A673 (cell line): ENCODE data around the gene ZNF208. TPM values are rescaled to one million over a fixed set of nuclear protein-coding genes. Genes with fewer than 3 reads are reported as not detected.
"Not testable (repeated sequence)": the region's sequence is repeated elsewhere in the genome, so short reads cannot be mapped to it uniquely, and the experiment has no call there.

Experiments used
- Bru-seq: library from RNA; stranded (reverse); fragments of 400-500 nt; gene quantifications from one replicate; lab custom pipeline; 2021; lab: Mats Ljungman, UMichigan
- BruChase-seq, 2 experiments: library from RNA; stranded (reverse); fragments of 400-500 nt; gene quantifications; one replicate each; lab custom pipeline; 2021; lab: Mats Ljungman, UMichigan
- BruUV-seq: library from RNA; stranded (reverse); fragments of 400-500 nt; replicated peaks from 2 replicates; lab custom pipeline; 2021; lab: Mats Ljungman, UMichigan
- CTCF ChIA-PET: fragments of 300-600 bp; sonication (Branson Sonifier 250); formaldehyde crosslinking; loops from one replicate; lab custom pipeline; 2022; ENCODE audit warnings: antibody characterized with exemption; lab: Charles Lee
- POLR2A ChIA-PET: fragments of 300-600 bp; sonication (Branson Sonifier 250); formaldehyde crosslinking; loops from one replicate; lab custom pipeline; 2022; ENCODE audit warnings: antibody characterized with exemption; ENCODE audit not compliant: low non-redundant PET; lab: Charles Lee
- DNase-seq: peaks from one replicate; pipeline ENCODE4 v3.0.0-alpha.2; 2015; ENCODE audit warnings: low spot score
- H3K27ac ChIP-seq: fragments of 200-600 bp; sonication (generic); 2 replicates; pipeline ENCODE4 v1.5.1; 2016; ENCODE audit warnings: mixed run types, low read depth, mild to moderate bottlenecking, mixed read lengths, antibody characterized with exemption, low read length; ENCODE audit not compliant: poor library complexity, severe bottlenecking
- H3K27me3 ChIP-seq: fragments of 200-600 bp; sonication (generic); replicated peaks from 2 replicates; pipeline ENCODE4 v1.6.1; 2017; ENCODE audit warnings: mixed run types, low read depth, mild to moderate bottlenecking, mixed read lengths, antibody characterized with exemption, low read length; ENCODE audit not compliant: insufficient read depth, poor library complexity
- H3K36me3 ChIP-seq: fragments of 200-600 bp; sonication (generic); 2 replicates; pipeline ENCODE4 v1.6.1; 2016; ENCODE audit warnings: mixed run types, mild to moderate bottlenecking, mixed read lengths, antibody characterized with exemption, low read length; ENCODE audit not compliant: insufficient read depth, poor library complexity, severe bottlenecking
- H3K4me1 ChIP-seq: fragments of 200-600 bp; sonication (generic); 2 replicates; pipeline ENCODE4 v1.6.1; 2017; ENCODE audit warnings: mixed run types, mild to moderate bottlenecking, mixed read lengths, antibody characterized with exemption, low read length; ENCODE audit not compliant: insufficient read depth, poor library complexity, severe bottlenecking
- H3K4me3 ChIP-seq: fragments of 200-600 bp; sonication (generic); 2 replicates; pipeline ENCODE4 v1.5.1; 2016; ENCODE audit warnings: low read depth, mixed run types, mild to moderate bottlenecking, mixed read lengths, low read length; ENCODE audit not compliant: poor library complexity, severe bottlenecking
- H3K9me3 ChIP-seq: fragments of 200-600 bp; sonication (generic); 2 replicates; pipeline ENCODE4 v1.6.1; 2016; ENCODE audit warnings: mixed run types, low read depth, mild to moderate bottlenecking, mixed read lengths, antibody characterized with exemption, low read length; ENCODE audit not compliant: poor library complexity, severe bottlenecking
- EZH2 ChIP-seq: fragments of 200-600 bp; sonication (generic); IDR thresholded peaks from 2 replicates; pipeline ENCODE4 v1.6.1; 2017; ENCODE audit warnings: borderline replicate concordance, low read depth, mild to moderate bottlenecking, mixed read lengths, antibody characterized with exemption, low read length; ENCODE audit not compliant: poor library complexity, severe bottlenecking
- intact Hi-C: fragments of 100-400 bp; cut with micrococcal nuclease; formaldehyde crosslinking; loops from one replicate; pipeline ENCODE4 v1.10.0; 2022; ENCODE audit not compliant: unreplicated experiment
- long read RNA-seq: library from polyadenylated mRNA; stranded (forward); transcript quantifications from one replicate; pipeline ENCODE4 v2.0.0, GENCODE V29; 2022
- total RNA-seq: library from RNA; stranded (reverse); gene quantifications from 2 replicates; pipeline ENCODE4 v1.2.3, GENCODE V29; 2021
- TF ChIP-seq, protein P1 (sequence below): fragments of 300-800, 200-600 bp; sonication (generic); conservative IDR thresholded peaks from 2 replicates; pipeline ENCODE4 v1.5.1; 2017; ENCODE audit warnings: low read depth, mild to moderate bottlenecking, antibody characterized with exemption, low read length, moderate library complexity, mixed read lengths

Gene ZNF208
- total RNA-seq (not detected in 2 replicates), Bru-seq, nascent RNA (percentile 1 among the genes with signal in this experiment), BruChase-seq, experiment 1, labeled RNA remaining after a 2-hour chase (percentile 4 among the genes with signal in this experiment), BruChase-seq, experiment 2, labeled RNA remaining after a 6-hour chase (percentile 1 among the genes with signal in this experiment)
- long read RNA-seq = 0 reads

DNA sequence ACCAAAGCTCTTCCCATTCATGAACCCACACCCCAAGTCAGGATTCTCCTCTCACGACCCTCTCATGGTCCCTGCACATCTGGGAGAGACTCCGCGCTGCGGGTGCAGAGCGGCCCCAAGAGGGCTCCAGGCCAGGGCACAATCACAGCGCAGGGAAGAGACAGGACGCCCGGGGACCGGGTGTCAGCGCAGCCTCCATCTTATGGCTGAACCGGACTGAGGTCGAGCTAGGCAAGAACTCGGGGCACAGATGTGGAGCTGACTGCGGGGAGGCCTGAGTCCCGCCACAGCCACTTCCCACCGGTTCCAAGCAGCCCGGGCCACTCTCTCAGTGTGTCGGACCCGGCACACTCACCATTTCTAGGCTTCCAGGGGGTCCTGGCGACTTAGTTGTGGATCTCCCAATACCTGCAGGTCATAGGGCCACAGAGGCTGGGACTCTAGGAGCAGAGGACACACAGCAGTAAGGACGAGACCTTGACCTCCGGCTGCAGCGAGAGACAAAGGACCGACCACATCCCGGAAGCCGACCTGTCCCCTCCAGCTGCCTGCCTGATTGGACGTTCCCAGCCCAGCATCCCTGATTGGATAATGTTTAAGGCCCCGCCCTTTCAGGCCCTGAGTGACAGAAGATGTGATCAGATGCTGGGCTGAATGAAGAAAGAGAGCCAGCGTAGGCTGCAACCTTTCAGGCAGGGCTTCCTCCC is at the start of gene ZNF208:
Gene ZNF208, minus strand, starts transcription at position 507 of the 707 bp plus-strand sequence. Its CDS starts 149 bp downstream, at position 358.
- H3K27me3 ChIP-seq, H3K4me3 ChIP-seq, DNase-seq, intact Hi-C loops, CTCF ChIA-PET, H3K27ac ChIP-seq, BruUV-seq, POLR2A ChIA-PET, H3K36me3 ChIP-seq, H3K4me1 ChIP-seq: not testable (repeated sequence)
- H3K9me3 ChIP-seq = peaks cover 10% of the 10 kb centered on the region

DNA sequence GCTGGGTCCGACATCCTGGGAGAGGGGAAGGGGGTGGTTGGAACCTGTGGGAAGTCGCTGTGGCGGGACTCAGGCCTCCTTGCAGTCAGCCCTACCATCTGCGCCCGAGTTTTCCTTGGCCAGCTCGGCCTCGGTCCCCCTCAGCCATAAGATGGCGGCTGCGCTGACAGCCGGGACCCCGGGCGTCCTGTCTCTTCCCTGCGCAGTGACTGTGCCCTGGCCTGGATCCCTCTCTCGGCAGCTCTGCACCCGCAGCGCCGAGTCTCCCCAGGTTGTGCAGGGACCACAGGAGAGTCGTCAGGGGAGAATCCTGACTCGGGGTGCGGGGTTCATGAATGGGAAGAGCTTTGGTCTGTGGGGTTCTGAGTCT is 41.9 kb upstream of the ZNF208 start:
- ChIA-PET CTCF (no interaction called here), POLR2A (no interaction called here)
- no peaks in the 10 kb centered on the region for H3K36me3 ChIP-seq
- H3K4me1 ChIP-seq = no peaks in the 10 kb centered on the region
- H3K4me3 ChIP-seq = no peak overlapping the region
- H3K27me3 ChIP-seq = no peaks in the 10 kb centered on the region
- BruUV-seq = no TSS peak
- peaks cover 43% of the 10 kb centered on the region for H3K9me3 ChIP-seq
- H3K27ac ChIP-seq = no peak overlapping the region
- no peak for DNase-seq
- TF ChIP-seq, protein P1, sequence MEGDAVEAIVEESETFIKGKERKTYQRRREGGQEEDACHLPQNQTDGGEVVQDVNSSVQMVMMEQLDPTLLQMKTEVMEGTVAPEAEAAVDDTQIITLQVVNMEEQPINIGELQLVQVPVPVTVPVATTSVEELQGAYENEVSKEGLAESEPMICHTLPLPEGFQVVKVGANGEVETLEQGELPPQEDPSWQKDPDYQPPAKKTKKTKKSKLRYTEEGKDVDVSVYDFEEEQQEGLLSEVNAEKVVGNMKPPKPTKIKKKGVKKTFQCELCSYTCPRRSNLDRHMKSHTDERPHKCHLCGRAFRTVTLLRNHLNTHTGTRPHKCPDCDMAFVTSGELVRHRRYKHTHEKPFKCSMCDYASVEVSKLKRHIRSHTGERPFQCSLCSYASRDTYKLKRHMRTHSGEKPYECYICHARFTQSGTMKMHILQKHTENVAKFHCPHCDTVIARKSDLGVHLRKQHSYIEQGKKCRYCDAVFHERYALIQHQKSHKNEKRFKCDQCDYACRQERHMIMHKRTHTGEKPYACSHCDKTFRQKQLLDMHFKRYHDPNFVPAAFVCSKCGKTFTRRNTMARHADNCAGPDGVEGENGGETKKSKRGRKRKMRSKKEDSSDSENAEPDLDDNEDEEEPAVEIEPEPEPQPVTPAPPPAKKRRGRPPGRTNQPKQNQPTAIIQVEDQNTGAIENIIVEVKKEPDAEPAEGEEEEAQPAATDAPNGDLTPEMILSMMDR = no peak
- TF ChIP-seq EZH2 = no peak
- intact Hi-C loops = no loop called here

DNA sequence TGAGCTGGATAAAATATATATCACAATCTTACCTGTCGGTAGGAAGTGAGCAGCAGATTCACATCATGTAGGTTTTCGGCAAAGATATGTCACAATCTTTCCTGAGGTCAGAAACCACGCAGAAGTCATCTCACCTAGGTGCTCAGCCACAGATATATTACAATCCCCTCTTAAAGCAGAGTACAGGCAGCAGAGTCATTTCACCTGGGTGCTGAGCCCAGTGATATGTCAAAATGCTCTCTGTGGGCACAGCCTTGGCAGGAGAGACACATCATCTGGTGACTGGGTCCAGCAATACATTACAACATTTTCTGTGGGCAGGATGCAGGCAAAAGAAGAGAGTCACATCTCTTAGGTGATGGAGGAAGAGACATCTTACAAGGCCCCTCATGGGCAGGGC is 30.4 kb upstream of the ZNF208 start:
- H3K4me3 ChIP-seq, H3K27me3 ChIP-seq, H3K36me3 ChIP-seq, CTCF ChIA-PET, DNase-seq, POLR2A ChIA-PET, H3K4me1 ChIP-seq, H3K27ac ChIP-seq, intact Hi-C loops, BruUV-seq: not testable (repeated sequence)
- H3K9me3 ChIP-seq = peaks cover 40% of the 10 kb centered on the region

DNA sequence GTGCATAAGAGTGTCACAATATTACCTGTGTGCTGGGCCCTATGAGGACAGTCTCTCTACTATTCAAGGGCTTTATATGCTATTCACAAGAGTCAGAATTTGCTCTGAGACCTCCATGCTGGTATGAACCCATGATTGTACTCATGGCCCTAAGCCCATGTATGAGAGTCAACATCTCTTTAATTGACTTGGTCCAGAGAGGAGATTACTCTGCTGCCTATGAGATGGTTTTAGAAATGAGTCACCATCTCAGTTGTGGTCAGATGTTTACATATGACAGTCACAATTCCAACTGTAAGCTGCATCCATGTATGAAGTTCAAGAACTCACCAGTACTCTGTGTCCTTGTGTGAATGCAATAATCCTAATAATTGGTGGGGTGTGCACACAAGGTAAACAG is 19.9 kb upstream of the ZNF208 start:
- TF ChIP-seq, protein P1 = no peak
- no peak for TF ChIP-seq EZH2
- intact Hi-C loops = no loop called here
- POLR2A ChIA-PET = no interaction called here

More for the DNA sequence above, 19.9 kb upstream of the ZNF208 start:
- H3K36me3 ChIP-seq = no peaks in the 10 kb centered on the region
- peaks cover 15% of the 10 kb centered on the region for H3K9me3 ChIP-seq
- no peaks in the 10 kb centered on the region for H3K4me1 ChIP-seq
- no peak overlapping the region for H3K27ac ChIP-seq
- no TSS peak for BruUV-seq
- CTCF ChIA-PET = no interaction called here
- H3K4me3 ChIP-seq = no peak overlapping the region
- no peak for DNase-seq
- no peaks in the 10 kb centered on the region for H3K27me3 ChIP-seq
